Nasal cavity respiratory epithelium epithelial cell of viscerocranial mucosa (primary cell): ENCODE measurements around the gene AGPAT1. TPM values are rescaled to one million over a fixed set of nuclear protein-coding genes. Genes with fewer than 3 reads are reported as not detected.

Experiments used
- total RNA-seq: library from RNA; depleted of rRNA; stranded (reverse); fragments of >200 nt; gene quantifications from 2 replicates; pipeline ENCODE4 v1.2.3, GENCODE V29; 2014

AGPAT1 gene
- 7.5 and 19.6 TPM in 2 replicates for total RNA-seq

DNA sequence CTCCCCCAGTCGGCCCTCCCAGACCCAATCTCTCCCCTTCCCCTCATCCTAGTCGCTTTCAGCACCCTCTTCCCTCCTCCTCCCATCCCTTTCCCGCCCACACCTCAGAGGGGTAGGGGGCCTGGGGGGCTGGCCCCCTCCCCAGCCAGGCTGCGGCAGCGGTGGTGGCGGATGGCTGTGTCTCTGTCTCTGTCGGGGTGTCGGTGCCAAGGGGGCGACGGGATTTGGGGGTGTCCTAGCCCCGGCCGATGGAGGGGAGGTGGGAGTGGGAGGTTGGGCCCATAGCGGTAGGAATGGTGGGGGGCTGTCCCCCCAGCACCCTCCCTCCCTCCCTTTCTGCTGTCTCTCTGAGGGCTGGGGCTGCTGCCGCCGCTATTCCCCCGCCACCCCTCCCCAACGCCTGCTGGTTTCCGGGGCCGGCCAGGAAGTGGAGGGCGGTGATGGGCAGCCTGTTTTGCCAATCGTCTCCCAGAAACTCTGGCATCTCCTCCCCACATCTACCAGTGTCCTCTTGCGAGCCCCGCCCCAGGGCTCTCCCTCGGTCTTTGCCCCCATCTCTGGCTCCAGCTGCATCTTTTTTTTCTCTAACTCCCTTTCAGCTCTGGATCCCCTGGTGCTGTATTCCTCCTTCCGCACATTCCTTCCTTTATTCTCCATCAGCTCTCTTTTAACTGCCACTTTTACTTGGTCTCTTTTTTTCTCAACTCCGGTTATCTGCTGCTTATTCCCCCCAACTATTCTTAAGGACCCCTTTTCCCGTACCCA, at the start of gene AGPAT1:
AGPAT1 (minus strand) TSS at position 374 of the 765 bp plus-strand sequence. CDS start 4,588 bp downstream, outside the sequence.

GRCh38 chr6:32223258-32224235, 47.7 kb upstream of the AGPAT1 start, which contains the start of gene NOTCH4:
TSS of gene NOTCH4 (minus strand) at chr6:32224067. CDS start at chr6:32223928, 139 bp downstream.

DNA sequence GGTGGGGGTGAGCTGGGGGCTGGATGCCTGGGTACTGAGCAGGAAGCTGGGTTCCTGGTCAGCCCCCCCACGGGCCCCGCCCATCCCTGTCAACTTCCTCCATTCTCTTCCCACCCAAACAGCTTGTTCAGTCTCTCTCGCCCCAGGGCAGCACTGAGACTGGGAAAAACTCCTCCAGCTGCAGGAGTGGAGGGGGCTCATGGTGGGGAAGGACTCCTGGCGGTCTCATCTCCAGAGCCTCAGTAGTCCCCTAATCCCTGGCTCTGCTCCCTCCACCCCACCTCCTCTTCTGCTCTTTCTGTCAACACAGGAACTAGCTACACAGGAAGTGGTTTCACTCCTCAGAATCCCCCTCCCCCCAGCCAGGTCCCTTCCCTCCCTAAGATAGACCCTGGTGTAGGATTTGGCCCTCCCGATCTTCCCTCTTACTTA, 16.7 kb upstream of the AGPAT1 start, which contains the start of gene GPSM3:
GPSM3 (minus strand) TSS at position 36 of the 432 bp plus-strand sequence. CDS start 130 bp downstream, outside the sequence.

DNA sequence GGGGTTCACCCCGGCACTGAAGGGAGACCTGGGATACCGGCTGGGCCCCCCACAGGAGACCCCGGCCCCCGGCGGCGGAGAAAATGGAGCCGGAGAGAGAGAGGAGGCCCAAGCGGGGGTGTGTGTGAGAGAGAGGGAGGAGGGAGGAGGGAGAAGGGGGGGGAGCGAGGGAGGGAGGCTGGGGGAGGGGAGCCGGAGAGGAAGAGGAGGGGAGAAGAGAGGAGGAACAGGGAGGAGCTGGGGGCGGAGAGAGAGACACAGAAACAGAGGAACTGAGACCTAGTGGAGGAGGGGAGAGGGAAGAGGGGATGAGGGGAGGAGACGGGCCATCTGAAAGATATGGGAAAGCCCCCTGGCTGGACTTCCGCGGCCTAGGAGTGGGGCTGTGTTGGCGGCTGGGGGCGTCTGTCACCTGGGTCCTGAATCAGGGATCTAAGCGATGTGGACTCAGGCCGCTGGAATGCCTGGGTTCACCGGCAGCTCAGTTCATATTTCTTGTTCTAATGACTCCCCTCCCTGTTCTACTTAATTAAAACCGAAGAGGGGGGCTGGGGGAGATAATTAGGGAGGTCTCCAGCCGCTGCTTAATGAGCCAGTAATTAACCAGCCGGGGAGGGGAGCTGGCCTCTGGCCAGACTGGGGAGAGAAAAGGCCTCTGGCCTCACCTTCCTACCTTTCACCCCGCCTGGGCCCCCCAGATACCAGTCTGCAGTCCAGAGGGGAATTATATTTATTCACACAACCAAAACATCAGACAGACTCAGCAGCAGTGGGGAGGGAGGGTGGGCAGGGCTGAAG, 14.4 kb upstream of the AGPAT1 start, which contains the start of gene PBX2:
PBX2 (minus strand) TSS at position 149 of the 798 bp plus-strand sequence. CDS start 287 bp downstream, outside the sequence.

DNA sequence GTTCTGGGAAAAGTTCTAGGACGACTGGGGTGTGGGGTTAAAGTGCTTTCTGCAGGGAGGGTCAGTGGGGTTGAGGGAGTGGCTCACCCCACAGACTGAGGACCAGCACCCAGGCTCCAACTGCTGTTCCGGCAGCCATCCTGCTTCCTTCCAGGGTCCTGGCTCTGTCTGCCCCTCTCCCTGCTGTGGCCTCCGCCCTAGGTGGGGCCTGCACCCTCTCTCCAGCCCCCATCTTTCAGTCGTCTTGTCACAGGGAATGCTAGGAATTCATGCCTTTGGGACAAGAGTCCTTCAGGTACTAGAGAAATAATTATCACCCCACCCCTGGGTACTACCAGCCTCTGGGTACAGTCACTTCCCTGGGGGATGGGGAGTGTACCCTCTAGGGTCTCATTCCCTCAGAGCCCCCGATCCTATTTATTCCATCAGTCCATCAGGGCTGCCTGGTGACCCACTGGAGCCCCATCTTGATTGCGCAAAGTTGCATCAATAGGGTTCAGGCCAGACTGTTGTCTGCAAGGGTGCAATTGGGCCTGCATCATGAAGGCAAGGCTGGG, 8.3 kb upstream of the AGPAT1 start, which contains the start of gene AGER:
AGER (minus strand) TSS at position 170 of the 557 bp plus-strand sequence; CDS start at position 139, 31 bp downstream.

DNA sequence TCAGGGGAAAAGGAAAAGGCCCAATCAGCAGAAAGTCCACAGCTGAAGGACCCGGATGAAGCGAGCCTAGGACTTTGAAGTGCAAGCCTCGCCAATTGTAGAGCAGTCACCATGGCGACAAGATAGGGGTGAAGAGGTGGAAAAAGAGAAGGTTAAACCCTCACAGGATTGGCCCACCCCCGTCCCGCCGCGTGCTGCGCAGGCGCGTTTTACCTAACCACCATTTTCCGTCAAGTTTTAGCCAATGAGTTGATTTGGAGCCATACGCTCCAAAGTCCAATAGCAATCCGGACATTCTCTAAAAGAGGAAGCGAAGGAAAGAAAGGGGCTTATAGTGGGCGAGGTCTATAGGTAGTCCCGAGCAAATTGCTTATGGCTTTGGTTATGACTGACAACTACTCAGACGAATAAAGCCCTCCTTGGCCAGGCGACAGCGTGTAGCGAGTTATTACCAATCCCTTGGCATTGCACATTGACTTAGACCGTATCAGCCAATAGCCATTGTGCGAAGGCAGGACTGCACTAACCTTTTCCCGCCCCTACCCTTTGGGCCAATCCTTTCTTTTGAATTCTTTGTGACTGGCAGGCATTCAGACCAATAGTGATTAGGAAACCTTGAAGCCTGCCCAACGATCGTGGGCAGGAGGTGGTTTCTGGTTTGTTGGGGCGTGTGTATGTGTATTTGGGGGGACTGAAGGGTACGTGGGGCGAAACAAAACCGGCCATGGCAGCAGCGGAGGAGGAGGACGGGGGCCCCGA, 2.1 kb upstream of the AGPAT1 start, which contains the start of gene RNF5:
RNF5 (plus strand) TSS at position 618 of the 759 bp plus-strand sequence; CDS start at position 725, 107 bp downstream.

DNA sequence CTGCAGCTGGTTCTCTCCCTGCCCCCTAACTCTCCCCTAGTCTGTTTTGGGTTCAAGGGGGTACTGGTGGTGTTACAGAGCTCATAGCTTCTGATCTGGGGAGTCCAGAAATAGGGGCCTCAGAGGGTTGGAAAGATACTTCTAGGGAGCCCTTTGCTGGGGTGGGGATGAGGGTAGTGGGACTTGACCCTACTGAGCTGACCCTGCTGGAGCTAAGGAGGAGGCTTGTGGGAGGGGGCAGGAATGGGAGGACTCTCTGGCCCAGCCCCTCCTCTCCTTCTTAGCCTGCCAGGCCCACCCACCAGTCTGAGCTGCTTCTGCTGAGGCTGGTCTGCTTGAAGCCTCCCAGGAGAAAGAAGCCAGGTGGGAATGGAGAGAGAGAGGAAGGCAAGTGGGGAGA, 11.6 kb downstream of the AGPAT1 start, which contains the start of gene EGFL8:
EGFL8 (plus strand) TSS at position 301 of the 400 bp plus-strand sequence. CDS start 1,571 bp downstream, outside the sequence.

DNA sequence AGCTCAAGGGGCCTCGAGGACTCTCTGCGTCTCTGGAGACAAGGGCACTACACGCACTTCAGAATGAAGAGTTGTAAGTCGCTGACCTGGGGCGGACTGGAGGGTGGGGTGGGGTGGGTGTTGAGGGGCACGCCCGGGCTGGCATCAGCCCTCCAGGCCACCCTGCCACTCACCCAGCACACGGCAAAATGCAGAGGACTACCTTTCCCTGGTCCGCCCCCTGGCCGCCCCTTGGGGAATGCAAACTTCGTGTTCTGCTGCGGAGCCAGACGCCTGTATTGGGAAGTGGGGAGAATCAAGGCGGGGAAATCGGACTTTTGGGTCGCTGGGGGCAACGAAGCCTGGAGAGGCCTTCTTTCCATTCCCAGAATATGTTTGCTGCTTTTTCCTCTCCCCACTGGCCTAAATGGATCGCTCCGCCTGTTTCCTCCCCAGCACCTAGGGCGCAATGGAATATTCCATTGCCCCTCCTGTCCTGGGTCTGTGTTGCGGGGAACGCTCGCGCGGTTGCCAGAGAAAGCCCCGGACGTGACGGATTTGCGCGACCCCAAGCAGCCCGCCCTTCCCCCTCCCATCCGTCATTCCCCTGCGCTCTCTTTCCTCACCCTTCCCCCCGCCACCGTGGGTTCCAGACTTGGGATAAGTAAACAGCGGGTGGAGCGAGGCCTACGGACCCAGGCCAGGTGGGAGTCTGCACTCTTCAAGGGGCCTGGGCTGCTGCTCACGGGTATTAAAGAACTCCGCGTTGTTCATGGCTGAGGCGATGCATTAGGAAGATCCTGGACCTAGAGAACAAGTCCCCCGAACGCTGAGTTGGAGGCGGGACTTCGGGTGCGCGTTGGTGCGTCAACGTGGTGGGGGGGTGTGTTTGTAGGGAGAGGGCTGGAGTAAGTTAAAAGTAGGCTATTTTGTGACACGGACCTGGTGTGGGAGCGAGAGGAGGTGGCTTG, 22.0 kb downstream of the AGPAT1 start, which contains the start of gene PPT2:
PPT2 (plus strand) TSS at position 578 of the 950 bp plus-strand sequence. CDS start 454 bp downstream, outside the sequence.

GRCh38 chr6:32151863-32152768, 23.8 kb downstream of the AGPAT1 start, which contains the start of gene PRRT1:
TSS of gene PRRT1 (minus strand) at chr6:32151939. CDS start at chr6:32151827, 112 bp downstream.

DNA sequence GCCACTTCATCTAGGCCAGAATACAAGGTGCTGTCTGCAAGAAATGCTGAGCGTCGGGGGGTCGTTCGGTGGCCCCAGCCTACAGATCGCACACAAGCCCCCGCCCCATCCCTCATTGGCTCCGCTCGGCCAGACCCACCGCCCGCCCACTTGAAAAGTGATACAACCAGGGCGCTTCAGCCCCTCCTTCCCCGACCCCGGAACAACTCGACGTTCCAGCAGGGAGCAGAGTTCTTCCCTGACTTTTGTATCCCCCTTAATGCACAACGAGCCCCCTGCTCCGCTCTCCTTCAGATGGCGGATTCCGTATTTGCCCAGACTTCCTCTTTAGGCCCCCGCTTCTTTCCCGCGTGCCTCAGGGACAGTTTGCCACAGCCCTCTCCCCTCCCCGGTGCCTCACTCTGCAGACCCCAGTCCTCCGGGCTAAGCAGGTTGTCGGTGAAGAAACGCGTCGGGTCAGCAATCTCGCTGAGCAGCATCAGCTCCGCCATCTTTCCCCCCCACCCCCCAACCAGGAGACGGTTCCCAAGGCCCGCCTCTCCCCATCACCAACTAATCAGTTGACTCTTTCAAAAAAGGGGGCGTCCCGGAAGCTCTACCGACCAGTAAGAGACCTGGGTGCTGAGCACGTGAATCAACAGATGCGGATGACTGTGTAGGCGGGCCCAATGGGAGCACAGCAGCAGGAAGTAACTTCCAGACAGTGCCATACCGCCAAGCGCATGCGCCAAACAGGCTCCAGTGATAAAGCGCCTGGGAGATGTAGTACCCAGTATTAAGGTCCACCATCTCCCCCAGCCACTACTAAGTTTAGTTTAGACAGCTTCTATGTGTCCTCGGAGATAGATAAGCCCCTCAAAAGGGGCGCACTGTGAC, 47.9 kb downstream of the AGPAT1 start, which contains the start of gene ATF6B:
ATF6B (minus strand) TSS at position 530 of the 876 bp plus-strand sequence; CDS start at position 491, 39 bp downstream.

Other genes starting within 250 kb of the AGPAT1 start
- 0.71 and 1.0 TPM in 2 replicates for gene C2, start 248.4 kb downstream of the AGPAT1 start, total RNA-seq
- 1.7 and 11.2 TPM in 2 replicates for gene CFB, start 230.0 kb downstream of the AGPAT1 start, total RNA-seq
- gene NELFE, start 217.1 kb downstream of the AGPAT1 start, total RNA-seq: 109 and 155 TPM in 2 replicates
- gene SKIC2, start 216.9 kb downstream of the AGPAT1 start, total RNA-seq: 49.6 and 62.5 TPM in 2 replicates
- 10.0 and 10.9 TPM in 2 replicates for gene DXO, start 203.9 kb downstream of the AGPAT1 start, total RNA-seq
- 1.3 and 1.4 TPM in 2 replicates for gene C4A, start 194.0 kb downstream of the AGPAT1 start, total RNA-seq
- 2.1 TPM in 2 replicates for gene C4B, start 161.3 kb downstream of the AGPAT1 start, total RNA-seq
- 0.28 TPM in 1 of 2 replicates, not detected in the other for gene CYP21A2, start 137.7 kb downstream of the AGPAT1 start, total RNA-seq
- gene TNXB, start 66.7 kb downstream of the AGPAT1 start, total RNA-seq: 1.0 and 2.1 TPM in 2 replicates
- gene ATF6B, start 47.8 kb downstream of the AGPAT1 start, total RNA-seq: 11.6 and 20.2 TPM in 2 replicates
- 3.7 and 5.5 TPM in 2 replicates for gene FKBPL, start 45.8 kb downstream of the AGPAT1 start, total RNA-seq
- not detected in 2 replicates for gene PRRT1, start 24.1 kb downstream of the AGPAT1 start, total RNA-seq
- gene PPT2, start 21.9 kb downstream of the AGPAT1 start, total RNA-seq: 6.8 and 8.5 TPM in 2 replicates
- gene EGFL8, start 11.5 kb downstream of the AGPAT1 start, total RNA-seq: 0.34 and 1.3 TPM in 2 replicates
- gene RNF5, start 2.3 kb upstream of the AGPAT1 start, total RNA-seq: 14.6 and 29.7 TPM in 2 replicates
- gene AGER, start 8.2 kb upstream of the AGPAT1 start, total RNA-seq: 0.14 and 0.34 TPM in 2 replicates
- gene PBX2, start 14.1 kb upstream of the AGPAT1 start, total RNA-seq: 25.3 and 39.5 TPM in 2 replicates
- 0.71 and 1.0 TPM in 2 replicates for gene GPSM3, start 16.6 kb upstream of the AGPAT1 start, total RNA-seq
- 0.28 and 0.34 TPM in 2 replicates for gene NOTCH4, start 48.0 kb upstream of the AGPAT1 start, total RNA-seq
- not detected in 2 replicates for gene TSBP1, start 195.8 kb upstream of the AGPAT1 start, total RNA-seq
- 0.34 TPM in 1 of 2 replicates, not detected in the other for gene BTNL2, start 231.1 kb upstream of the AGPAT1 start, total RNA-seq